ENCODE data around the gene GCK.

The GCK gene

GRCh38 chr7:44224974-44225565 lies 35.8 kb upstream of the GCK start:
- Histone ChIP-seq H2AFZ (ENCODE audit: low read depth, low read length, severe bottlenecking) (no peak overlapping the region), H3K79me2 (ENCODE audit: insufficient read depth, low read length) (no peaks in the 10 kb centered on the region), H3K27ac (ENCODE audit: low read depth, low read length) (no peak overlapping the region), H3K27me3 (ENCODE audit: low read length) (no peaks in the 10 kb centered on the region), H4K20me1 (ENCODE audit: low read depth, low read length) (no peaks in the 10 kb centered on the region), H3K36me3 (ENCODE audit: low read length) (no peaks in the 10 kb centered on the region), H3F3A (ENCODE audit: insufficient read depth) (no peaks in the 10 kb centered on the region), H3K9me2 (replicated peaks; ENCODE audit: insufficient read depth, low read length) (no peaks in the 10 kb centered on the region), H3K9me3 (ENCODE audit: insufficient read depth, low read length) (no peaks in the 10 kb centered on the region), H3K9ac (ENCODE audit: low read length) (no peak overlapping the region), H3K4me3 (ENCODE audit: insufficient read depth, low read length, poor library complexity, severe bottlenecking) (no peak overlapping the region), H3K4me2 (ENCODE audit: low read depth, low read length, poor library complexity, severe bottlenecking) (no peak overlapping the region)
- TF ChIP-seq CTCF (IDR thresholded peaks at IDR 0.05; ENCODE audit: insufficient read depth, low read length, poor library complexity, severe bottlenecking) = no peak

- H4K20me1 ChIP-seq (ENCODE audit: low read depth, low read length) = no peaks in the 10 kb centered on the region
- no peak overlapping the region for H3K27ac ChIP-seq (ENCODE audit: low read depth, low read length)
- H3K36me3 ChIP-seq (ENCODE audit: low read length) = no peaks in the 10 kb centered on the region
- H3K27me3 ChIP-seq (ENCODE audit: low read length) = no peaks in the 10 kb centered on the region
- no peak overlapping the region for H3K9ac ChIP-seq (ENCODE audit: low read length)
- H3F3A ChIP-seq (ENCODE audit: insufficient read depth) = no peaks in the 10 kb centered on the region
- H3K4me3 ChIP-seq (ENCODE audit: insufficient read depth, low read length, poor library complexity, severe bottlenecking) = no peak overlapping the region
- no peaks in the 10 kb centered on the region for H3K9me3 ChIP-seq (ENCODE audit: insufficient read depth, low read length)
- H2AFZ ChIP-seq (ENCODE audit: low read depth, low read length, severe bottlenecking) = no peak overlapping the region
- H3K79me2 ChIP-seq (ENCODE audit: insufficient read depth, low read length) = no peaks in the 10 kb centered on the region
- no peak overlapping the region for H3K4me2 ChIP-seq (ENCODE audit: low read depth, low read length, poor library complexity, severe bottlenecking)
- H3K9me2 ChIP-seq (replicated peaks; ENCODE audit: insufficient read depth, low read length) = no peaks in the 10 kb centered on the region
- TF ChIP-seq CTCF (IDR thresholded peaks at IDR 0.05; ENCODE audit: insufficient read depth, low read length, poor library complexity, severe bottlenecking) (no peak), EZH2phosphoT487 (conservative IDR thresholded peaks at IDR 0.05; ENCODE audit: low read length) (no peak)
Observed at GRCh38 chr7:44224080-44224973, 35.1 kb upstream of the GCK start.

GRCh38 chr7:44223362-44224079 lies 34.3 kb upstream of the GCK start:
- no peak overlapping the region for H3K4me3 ChIP-seq (ENCODE audit: insufficient read depth, low read length, poor library complexity, severe bottlenecking)
- H3K9me3 ChIP-seq (ENCODE audit: insufficient read depth, low read length) = no peaks in the 10 kb centered on the region
- no peak overlapping the region for H3K9ac ChIP-seq (ENCODE audit: low read length)
- H3K9me2 ChIP-seq (replicated peaks; ENCODE audit: insufficient read depth, low read length) = no peaks in the 10 kb centered on the region
- no peaks in the 10 kb centered on the region for H3K79me2 ChIP-seq (ENCODE audit: insufficient read depth, low read length)
- no peak overlapping the region for H3K27ac ChIP-seq (ENCODE audit: low read depth, low read length)
- no peaks in the 10 kb centered on the region for H3K36me3 ChIP-seq (ENCODE audit: low read length)
- TF ChIP-seq EZH2phosphoT487 (conservative IDR thresholded peaks at IDR 0.05; ENCODE audit: low read length) (no peak), CTCF (IDR thresholded peaks at IDR 0.05; ENCODE audit: insufficient read depth, low read length, poor library complexity, severe bottlenecking) (no peak)
- no peak overlapping the region for H3K4me2 ChIP-seq (ENCODE audit: low read depth, low read length, poor library complexity, severe bottlenecking)
- H4K20me1 ChIP-seq (ENCODE audit: low read depth, low read length) = no peaks in the 10 kb centered on the region
- no peaks in the 10 kb centered on the region for H3F3A ChIP-seq (ENCODE audit: insufficient read depth)
- H3K27me3 ChIP-seq (ENCODE audit: low read length) = no peaks in the 10 kb centered on the region
- no peak overlapping the region for H2AFZ ChIP-seq (ENCODE audit: low read depth, low read length, severe bottlenecking)
